Adrenal gland (tissue), 12 donors: ENCODE results near the gene FAHD1. TPM values are rescaled to one million over a fixed set of nuclear protein-coding genes. Genes with fewer than 3 reads are reported as not detected.

ENCODE experiments used
- DNase-seq, 7 donors: peaks; one replicate each; pipeline ENCODE4 v3.0.0-alpha.2; 2019 to 2020
- H3K27ac ChIP-seq, 5 donors: fragments of 200-600 bp; sonication (generic) in 4 of 5; 1 replicate in 3 of 5; 2 replicates in 2 of 5; pipeline versions ENCODE4 v1.5.1 to v1.8.0; 2016 to 2020; ENCODE audit warnings: mild to moderate bottlenecking in 1 of 5
- H3K27me3 ChIP-seq: fragments of 200-600 bp; 2 replicates; pipeline ENCODE4 v1.8.0; 2021
- H3K36me3 ChIP-seq, 2 donors: fragments of 200-600 bp; replicated peaks in 1 of 2; 1 replicate in 1 of 2; 2 replicates in 1 of 2; pipeline versions ENCODE4 v1.5.1 to v1.8.0; 2018 to 2022
- H3K4me1 ChIP-seq, 2 donors: fragments of 200-600 bp; replicated peaks in 1 of 2; 1 replicate in 1 of 2; 2 replicates in 1 of 2; pipeline versions ENCODE4 v1.5.1 to v1.8.0; 2018 to 2021
- H3K4me3 ChIP-seq, 4 donors: fragments of 200-600 bp; sonication (generic) in 3 of 4; one replicate each; pipeline ENCODE4 v1.5.1; 2016 to 2018
- H3K9me3 ChIP-seq, 3 donors: fragments of 200-600 bp; sonication (generic) in 1 of 3; replicated peaks in 1 of 3; 1 replicate in 2 of 3; 2 replicates in 1 of 3; pipeline versions ENCODE4 v1.5.1 to v1.8.0; 2016 to 2021
- POLR2A ChIP-seq, 2 donors: fragments of 450-650 bp; IDR thresholded peaks; one replicate each; pipeline ENCODE4 v1.6.1; 2017; ENCODE audit warnings: antibody characterized with exemption in 2 of 2, mild to moderate bottlenecking in 2 of 2, moderate library complexity in 1 of 2
- WGBS, 4 donors: extraction: QIAGEN DNeasy Blood & Tissue Kit in 2 of 4; methylation state at CpG; one replicate each; pipeline versions ENCODE4 v1.1.5 to v1.1.7; 2013 to 2017; 5-methylcytosine and 5-hydroxymethylcytosine counted together
- intact Hi-C, 2 donors: fragments of 100-400 bp; cut with DNase I; formaldehyde crosslinking; loops; one replicate each; pipeline versions ENCODE4 v1.14.1 to v1.15.0; 2022 to 2023
- polyA plus RNA-seq, 3 donors: library from polyadenylated mRNA; stranded (reverse); fragments of 200-250 nt in 2 of 3; fragments of 350-450 nt in 1 of 3; fragmentation: Illumina TruSeq in 1 of 3; extraction: RNeasy Lipid Tissue Mini Kit (QIAGEN cat#74804) in 1 of 3; gene quantifications; one replicate each; pipeline ENCODE4 v1.2.3, GENCODE V29; 2013 to 2014
- total RNA-seq, 9 donors: library from RNA; depleted of rRNA in 4 of 9; stranded (reverse); fragments of >200 nt in 4 of 9; fragments of 120-200 nt in 1 of 9; fragmentation: NEBNext Ultra II Directional in 1 of 9; extraction: Animal tissue kit (Norgen Biotek cat#: 25700) in 1 of 9; gene quantifications; one replicate each; pipeline versions ENCODE4 v1.1.0 to v1.2.4, GENCODE V29; 2013 to 2023
- TF ChIP-seq, protein P1 (sequence below), 6 experiments: fragments of 450-650 bp in 4 of 6; fragments of 200-600 bp in 2 of 6; sonication (generic) in 1 of 6; IDR thresholded peaks; 1 replicate in 5 of 6; 2 replicates in 1 of 6; pipeline versions ENCODE4 v1.5.1 to v1.8.0; 2016 to 2021; ENCODE audit warnings: antibody characterized with exemption in 6 of 6, mild to moderate bottlenecking in 2 of 6, moderate library complexity in 1 of 6
- donor health status: healthy with polysubstance abuse.
- donor health status: Bipolar disorder and iron deficiency.
- donor health status: DM: yes; HTN: yes; CAD: no.
- donor health status: DM: no; HTN: no; CAD: no.
- donor health status: DM: no; HTN: no; CAD: no.
- donor health status: DM: yes; HTN: yes; CAD: no.

Gene FAHD1
- total and polyA plus RNA-seq, 12 donors = 15.2 to 140 (median 51.1) TPM

DNA sequence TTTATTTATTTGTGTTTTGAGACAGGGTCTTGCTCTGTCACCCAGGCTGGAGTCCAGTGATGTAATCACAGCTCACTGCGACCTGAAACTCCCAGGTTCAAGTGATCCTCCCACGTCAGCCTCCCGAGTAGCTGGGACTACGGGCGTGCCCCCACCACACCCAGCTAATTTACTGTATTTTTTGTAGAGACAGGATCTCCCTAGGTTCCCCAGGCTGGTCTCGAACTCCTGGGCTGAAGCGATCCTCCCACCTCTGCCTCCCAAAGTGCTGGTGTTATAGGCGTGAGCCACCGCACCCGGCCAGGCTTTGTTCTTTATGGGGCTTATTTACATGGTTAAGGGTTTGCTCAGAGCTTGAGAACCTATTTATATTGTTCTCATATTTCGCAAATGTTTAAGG is 50.8 kb downstream of the FAHD1 start:
- peaks cover 39% of the 10 kb centered on the region for H3K27me3 ChIP-seq
- H3K36me3 ChIP-seq = no peaks in the 10 kb centered on the region
- DNase-seq = no peak
- H3K4me3 ChIP-seq = no peak overlapping the region
- intact Hi-C loops = no loop called here
- no peaks in the 10 kb centered on the region for H3K9me3 ChIP-seq
- H3K4me1 ChIP-seq = no peaks in the 10 kb centered on the region
- no peak overlapping the region for H3K27ac ChIP-seq
- no peak for TF ChIP-seq POLR2A (IDR thresholded peaks at IDR 0.05)
- TF ChIP-seq, protein P1, sequence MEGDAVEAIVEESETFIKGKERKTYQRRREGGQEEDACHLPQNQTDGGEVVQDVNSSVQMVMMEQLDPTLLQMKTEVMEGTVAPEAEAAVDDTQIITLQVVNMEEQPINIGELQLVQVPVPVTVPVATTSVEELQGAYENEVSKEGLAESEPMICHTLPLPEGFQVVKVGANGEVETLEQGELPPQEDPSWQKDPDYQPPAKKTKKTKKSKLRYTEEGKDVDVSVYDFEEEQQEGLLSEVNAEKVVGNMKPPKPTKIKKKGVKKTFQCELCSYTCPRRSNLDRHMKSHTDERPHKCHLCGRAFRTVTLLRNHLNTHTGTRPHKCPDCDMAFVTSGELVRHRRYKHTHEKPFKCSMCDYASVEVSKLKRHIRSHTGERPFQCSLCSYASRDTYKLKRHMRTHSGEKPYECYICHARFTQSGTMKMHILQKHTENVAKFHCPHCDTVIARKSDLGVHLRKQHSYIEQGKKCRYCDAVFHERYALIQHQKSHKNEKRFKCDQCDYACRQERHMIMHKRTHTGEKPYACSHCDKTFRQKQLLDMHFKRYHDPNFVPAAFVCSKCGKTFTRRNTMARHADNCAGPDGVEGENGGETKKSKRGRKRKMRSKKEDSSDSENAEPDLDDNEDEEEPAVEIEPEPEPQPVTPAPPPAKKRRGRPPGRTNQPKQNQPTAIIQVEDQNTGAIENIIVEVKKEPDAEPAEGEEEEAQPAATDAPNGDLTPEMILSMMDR (IDR thresholded peaks at IDR 0.05) = no peak
- 50 to 62% (median 59%) methylated on average over 6 to 11 of the region's 11 CpGs for WGBS, 4 donors

- no peak for DNase-seq
- no peak for TF ChIP-seq POLR2A (IDR thresholded peaks at IDR 0.05)
- TF ChIP-seq, protein P1 (IDR thresholded peaks at IDR 0.05) = no peak
- H3K4me1 ChIP-seq = no peaks in the 10 kb centered on the region
- H3K36me3 ChIP-seq = no peaks in the 10 kb centered on the region
- H3K27ac ChIP-seq = no peak overlapping the region
- no peaks in the 10 kb centered on the region for H3K9me3 ChIP-seq
- intact Hi-C loops = no loop called here
- WGBS, 4 donors = 65 to 77% (median 69%) methylated on average over 5 of the region's 5 CpGs
- peaks cover 39% of the 10 kb centered on the region for H3K27me3 ChIP-seq
- no peak overlapping the region for H3K4me3 ChIP-seq
These were observed 51.2 kb downstream of the FAHD1 start for GRCh38 chr16:1878256-1878655.

Other genes starting within 250 kb of the FAHD1 start
- 10 to 100 TPM; 12.0 to 46.4 (median 27.3) TPM for gene IFT140, start 215.1 kb upstream of the FAHD1 start, total RNA-seq
- 10 to 100 TPM in 2 of 3 donors, 1 to 10 TPM in 1; 6.6 to 62.7 (median 31.3) TPM for gene IFT140, start 215.1 kb upstream of the FAHD1 start, polyA plus RNA-seq
- 10 to 100 TPM in 5 of 9 donors, 1 to 10 TPM in 4; 5.3 to 17.1 (median 10.1) TPM for gene CRAMP1, start 214.8 kb upstream of the FAHD1 start, total RNA-seq
- gene CRAMP1, start 214.8 kb upstream of the FAHD1 start, polyA plus RNA-seq = 10 to 100 TPM in 1 of 3 donors, 1 to 10 TPM in 2; 4.3 to 19.0 (median 7.9) TPM
- 10 to 100 TPM; 11.9 to 50.5 (median 34.9) TPM for gene JPT2, start 148.9 kb upstream of the FAHD1 start, total RNA-seq
- gene JPT2, start 148.9 kb upstream of the FAHD1 start, polyA plus RNA-seq = 10 to 100 TPM; 12.1 to 49.4 (median 12.7) TPM
- 10 to 100 TPM; 30.1 to 97.1 (median 50.5) TPM for gene MAPK8IP3, start 121.0 kb upstream of the FAHD1 start, total RNA-seq
- gene MAPK8IP3, start 121.0 kb upstream of the FAHD1 start, polyA plus RNA-seq = 100 to 1,000 TPM in 2 of 3 donors, 10 to 100 TPM in 1; 12.1 to 430 (median 147) TPM
- 100 to 1,000 TPM in 8 of 9 donors, 10 to 100 TPM in 1; 82.5 to 319 (median 168) TPM for gene NME3, start 55.7 kb upstream of the FAHD1 start, total RNA-seq
- gene NME3, start 55.7 kb upstream of the FAHD1 start, polyA plus RNA-seq = 1,000 to 10,000 TPM in 1 of 3 donors, 100 to 1,000 TPM in 1, under 1 TPM in 1; 0.95 to 1,073 (median 860) TPM
- 10 to 100 TPM in 5 of 9 donors, 1 to 10 TPM in 4; 5.7 to 30.6 (median 16.1) TPM for gene EME2, start 54.4 kb upstream of the FAHD1 start, total RNA-seq
- 10 to 100 TPM in 2 of 3 donors, 1 to 10 TPM in 1; 1.8 to 90.7 (median 38.0) TPM for gene EME2, start 54.4 kb upstream of the FAHD1 start, polyA plus RNA-seq
- 100 to 1,000 TPM; 130 to 226 (median 143) TPM for gene MRPS34, start 54.1 kb upstream of the FAHD1 start, total RNA-seq
- 100 to 1,000 TPM in 1 of 3 donors, 10 to 100 TPM in 2; 84.3 to 113 (median 95.6) TPM for gene MRPS34, start 54.1 kb upstream of the FAHD1 start, polyA plus RNA-seq
- 100 to 1,000 TPM in 5 of 9 donors, 10 to 100 TPM in 4; 44.0 to 158 (median 105) TPM for gene SPSB3, start 44.6 kb upstream of the FAHD1 start, total RNA-seq
- gene SPSB3, start 44.6 kb upstream of the FAHD1 start, polyA plus RNA-seq = 100 to 1,000 TPM in 2 of 3 donors, 1 to 10 TPM in 1; 8.3 to 297 (median 238) TPM
- gene NUBP2, start 44.2 kb upstream of the FAHD1 start, total RNA-seq = 100 to 1,000 TPM in 4 of 9 donors, 10 to 100 TPM in 5; 51.3 to 252 (median 78.9) TPM
- 10 to 100 TPM in 2 of 3 donors, 1 to 10 TPM in 1; 3.0 to 84.8 (median 78.6) TPM for gene NUBP2, start 44.2 kb upstream of the FAHD1 start, polyA plus RNA-seq
- 1 to 10 TPM in 2 of 9 donors, under 1 TPM in 6, not detected in 1; 0.11 to 3.9 (median 0.23) TPM for gene IGFALS, start 33.5 kb upstream of the FAHD1 start, total RNA-seq
- under 1 TPM in 2 of 3 donors, not detected in 1; 0.67 to 0.97 TPM for gene IGFALS, start 33.5 kb upstream of the FAHD1 start, polyA plus RNA-seq
- 100 to 1,000 TPM in 8 of 9 donors, 10 to 100 TPM in 1; 77.1 to 318 (median 182) TPM for gene HAGH, start 381 bp upstream of the FAHD1 start, total RNA-seq
- gene HAGH, start 381 bp upstream of the FAHD1 start, polyA plus RNA-seq = 100 to 1,000 TPM in 2 of 3 donors, 10 to 100 TPM in 1; 75.3 to 213 (median 138) TPM
- under 1 TPM in 1 of 9 donors, not detected in 8; 0.23 TPM for gene MEIOB, start 45.0 kb downstream of the FAHD1 start, total RNA-seq
- not detected for gene MEIOB, start 45.0 kb downstream of the FAHD1 start, polyA plus RNA-seq
- under 1 TPM in 1 of 9 donors, not detected in 8; 0.11 TPM for gene HS3ST6, start 91.2 kb downstream of the FAHD1 start, total RNA-seq
- under 1 TPM in 1 of 3 donors, not detected in 2; 0.07 TPM for gene HS3ST6, start 91.2 kb downstream of the FAHD1 start, polyA plus RNA-seq
- gene MSRB1, start 116.0 kb downstream of the FAHD1 start, total RNA-seq = 10 to 100 TPM in 7 of 9 donors, 1 to 10 TPM in 2; 9.2 to 21.5 (median 14.8) TPM
- 10 to 100 TPM in 2 of 3 donors, 1 to 10 TPM in 1; 8.1 to 38.9 (median 21.5) TPM for gene MSRB1, start 116.0 kb downstream of the FAHD1 start, polyA plus RNA-seq
- gene RPL3L, start 127.5 kb downstream of the FAHD1 start, total RNA-seq = under 1 TPM in 2 of 9 donors, not detected in 7; 0.06 to 0.20 TPM
- under 1 TPM in 1 of 3 donors, not detected in 2; 0.07 TPM for gene RPL3L, start 127.5 kb downstream of the FAHD1 start, polyA plus RNA-seq
- 100 to 1,000 TPM; 134 to 298 (median 155) TPM for gene NDUFB10, start 132.3 kb downstream of the FAHD1 start, total RNA-seq
- gene NDUFB10, start 132.3 kb downstream of the FAHD1 start, polyA plus RNA-seq = 100 to 1,000 TPM; 109 to 268 (median 213) TPM
- gene RPS2, start 137.6 kb downstream of the FAHD1 start, total RNA-seq = 1,000 to 10,000 TPM; 1,192 to 2,338 (median 1,647) TPM
- gene RPS2, start 137.6 kb downstream of the FAHD1 start, polyA plus RNA-seq = 1,000 to 10,000 TPM; 1,045 to 4,016 (median 2,050) TPM
- under 1 TPM in 1 of 9 donors, not detected in 8; 0.47 TPM for gene RNF151, start 139.7 kb downstream of the FAHD1 start, total RNA-seq
- gene RNF151, start 139.7 kb downstream of the FAHD1 start, polyA plus RNA-seq = under 1 TPM in 2 of 3 donors, not detected in 1; 0.20 to 0.64 TPM
- 100 to 1,000 TPM in 1 of 9 donors, 10 to 100 TPM in 8; 22.3 to 137 (median 34.8) TPM for gene TBL3, start 144.8 kb downstream of the FAHD1 start, total RNA-seq
- 100 to 1,000 TPM in 2 of 3 donors, 10 to 100 TPM in 1; 10.8 to 106 (median 105) TPM for gene TBL3, start 144.8 kb downstream of the FAHD1 start, polyA plus RNA-seq
- under 1 TPM in 3 of 9 donors, not detected in 6; 0.28 to 0.53 (median 0.47) TPM for gene NOXO1, start 154.3 kb downstream of the FAHD1 start, total RNA-seq
- gene NOXO1, start 154.3 kb downstream of the FAHD1 start, polyA plus RNA-seq = 1 to 10 TPM in 2 of 3 donors, not detected in 1; 1.3 to 3.3 TPM
- 10 to 100 TPM; 16.4 to 37.6 (median 26.9) TPM for gene GFER, start 157.0 kb downstream of the FAHD1 start, total RNA-seq
- 10 to 100 TPM; 17.4 to 60.8 (median 54.4) TPM for gene GFER, start 157.0 kb downstream of the FAHD1 start, polyA plus RNA-seq
- gene SYNGR3, start 162.8 kb downstream of the FAHD1 start, total RNA-seq = 10 to 100 TPM in 1 of 9 donors, 1 to 10 TPM in 3, under 1 TPM in 3, not detected in 2; 0.54 to 10.9 (median 1.1) TPM
- 1 to 10 TPM; 3.2 to 5.2 (median 4.4) TPM for gene SYNGR3, start 162.8 kb downstream of the FAHD1 start, polyA plus RNA-seq
- 10 to 100 TPM in 8 of 9 donors, 1 to 10 TPM in 1; 4.7 to 36.6 (median 27.5) TPM for gene ZNF598, start 182.6 kb downstream of the FAHD1 start, total RNA-seq
- gene ZNF598, start 182.6 kb downstream of the FAHD1 start, polyA plus RNA-seq = 10 to 100 TPM in 2 of 3 donors, 1 to 10 TPM in 1; 8.3 to 51.5 (median 37.9) TPM
- 1 to 10 TPM in 3 of 9 donors, under 1 TPM in 1, not detected in 5; 0.50 to 3.9 (median 1.4) TPM for gene NPW, start 192.6 kb downstream of the FAHD1 start, total RNA-seq
- 1 to 10 TPM in 1 of 3 donors, under 1 TPM in 1, not detected in 1; 0.88 to 1.3 TPM for gene NPW, start 192.6 kb downstream of the FAHD1 start, polyA plus RNA-seq
- gene NHERF2, start 199.7 kb downstream of the FAHD1 start, total RNA-seq = 100 to 1,000 TPM in 2 of 9 donors, 10 to 100 TPM in 7; 12.9 to 155 (median 66.8) TPM
- 100 to 1,000 TPM in 2 of 3 donors, 10 to 100 TPM in 1; 12.5 to 263 (median 147) TPM for gene NHERF2, start 199.7 kb downstream of the FAHD1 start, polyA plus RNA-seq
- 10 to 100 TPM in 7 of 9 donors, 1 to 10 TPM in 2; 7.9 to 35.7 (median 14.9) TPM for gene NTHL1, start 220.6 kb downstream of the FAHD1 start, total RNA-seq
- gene NTHL1, start 220.6 kb downstream of the FAHD1 start, polyA plus RNA-seq = 10 to 100 TPM in 2 of 3 donors, 1 to 10 TPM in 1; 1.5 to 36.6 (median 34.3) TPM
- gene TSC2, start 220.8 kb downstream of the FAHD1 start, total RNA-seq = 100 to 1,000 TPM in 2 of 9 donors, 10 to 100 TPM in 7; 18.6 to 148 (median 92.0) TPM
- 100 to 1,000 TPM in 2 of 3 donors, 10 to 100 TPM in 1; 56.9 to 333 (median 105) TPM for gene TSC2, start 220.8 kb downstream of the FAHD1 start, polyA plus RNA-seq